Left forelimb (tissue), 1 donor: Measurements from ENCODE around the gene ACTL6A.
"Not testable (repeated sequence)": the region's sequence is repeated elsewhere in the genome, so short reads cannot be mapped to it uniquely, and the experiment has no call there.

Source experiments
- DNase-seq: peaks from one replicate; pipeline ENCODE4 v3.0.0-alpha.2; 2018; ENCODE audit warnings: low spot score

ACTL6A gene

DNA sequence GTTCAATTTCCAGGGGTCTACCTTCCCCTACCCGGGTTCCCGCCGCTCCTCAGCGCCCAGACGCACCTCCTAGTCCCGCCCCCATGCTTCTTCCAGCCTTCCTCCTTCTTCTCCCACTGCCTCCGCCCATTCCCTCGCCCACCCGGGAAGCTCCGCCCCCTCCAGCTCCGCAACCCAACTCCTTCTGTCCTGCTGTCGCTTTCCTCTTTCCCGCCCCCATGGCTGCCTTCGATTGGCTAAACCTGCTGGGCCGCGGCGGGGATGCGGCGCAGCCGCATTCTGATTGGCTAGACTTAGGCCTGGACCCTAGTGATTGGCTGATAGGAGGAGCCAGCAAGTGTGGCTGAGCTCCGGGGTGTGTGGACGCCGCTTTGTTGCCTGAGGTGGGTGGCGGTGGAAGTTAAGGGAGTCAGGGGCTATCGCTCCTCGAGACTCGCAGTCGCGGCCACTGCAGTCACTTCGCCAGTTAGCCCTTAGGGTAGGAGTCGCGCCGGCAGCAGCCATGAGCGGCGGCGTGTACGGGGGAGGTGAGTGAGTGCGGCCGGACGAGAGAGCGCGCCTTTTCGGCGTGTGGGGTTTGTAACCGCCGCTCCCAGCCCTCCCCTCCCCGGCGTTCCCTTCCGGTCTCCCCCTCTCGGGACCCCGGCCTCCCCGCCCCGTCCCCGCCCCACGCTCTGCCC lies at the start of gene ACTL6A:
TSS of gene ACTL6A (plus strand) at position 336 of the 680 bp plus-strand sequence. CDS start at position 503, 167 bp downstream.
- DNase-seq: peak; percentile 100

DNA sequence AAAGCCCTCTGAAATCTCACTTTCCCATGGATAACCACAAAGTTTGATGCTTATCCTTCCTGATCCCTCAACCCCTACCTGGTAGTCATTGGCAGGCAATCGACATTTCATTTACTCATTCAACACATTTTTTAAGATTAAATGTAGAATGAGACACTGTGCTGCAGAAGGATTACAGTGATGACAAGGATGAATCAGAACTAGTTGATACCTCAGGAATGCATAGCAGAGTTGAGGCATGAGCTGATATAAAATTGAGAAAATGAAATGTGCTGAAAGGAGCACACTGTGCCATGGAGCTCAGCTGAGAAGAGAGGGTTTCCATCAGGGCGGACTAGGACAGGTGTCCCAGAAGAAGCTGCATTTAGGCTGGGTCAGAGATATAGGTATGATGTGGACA lies 48.9 kb upstream of the ACTL6A start:
- DNase-seq: no peak

DNA sequence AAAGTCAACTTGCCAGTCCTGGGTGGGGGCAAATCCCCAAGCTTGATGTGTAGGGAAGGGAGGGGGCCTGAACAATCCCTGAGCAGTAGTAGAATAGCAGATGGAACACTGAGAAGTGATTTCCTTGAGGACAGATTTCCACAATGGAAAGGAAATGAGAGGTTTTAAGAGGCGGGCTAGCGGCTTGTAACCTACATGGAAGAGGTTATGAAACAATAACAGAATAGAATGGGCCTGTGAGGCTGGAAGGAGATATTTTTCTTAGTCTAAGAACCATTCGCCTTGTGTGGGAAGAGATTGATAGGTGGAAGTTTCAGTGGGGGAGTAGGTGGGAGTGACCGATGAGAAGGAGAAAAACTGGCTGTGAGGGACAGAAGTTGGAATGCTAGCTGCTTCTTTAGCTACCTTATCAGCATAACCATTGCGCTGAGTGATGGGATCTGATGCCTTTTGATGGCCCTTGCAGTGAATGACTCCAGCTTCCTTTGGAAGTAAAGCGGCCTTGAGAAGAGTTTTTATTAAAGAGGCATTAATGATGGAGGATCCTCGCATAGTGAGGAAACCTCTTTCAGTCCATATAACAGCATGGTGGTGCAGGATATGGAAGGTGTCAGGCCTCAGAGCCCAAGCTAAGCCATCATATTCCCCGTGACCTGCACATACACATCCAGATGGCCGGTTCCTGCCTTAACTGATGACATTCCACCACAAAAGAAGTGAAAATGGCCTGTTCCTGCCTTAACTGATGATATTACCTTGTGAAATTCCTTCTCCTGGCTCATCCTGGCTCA lies 46.1 kb upstream of the ACTL6A start:
- DNase-seq: not testable (repeated sequence)

DNA sequence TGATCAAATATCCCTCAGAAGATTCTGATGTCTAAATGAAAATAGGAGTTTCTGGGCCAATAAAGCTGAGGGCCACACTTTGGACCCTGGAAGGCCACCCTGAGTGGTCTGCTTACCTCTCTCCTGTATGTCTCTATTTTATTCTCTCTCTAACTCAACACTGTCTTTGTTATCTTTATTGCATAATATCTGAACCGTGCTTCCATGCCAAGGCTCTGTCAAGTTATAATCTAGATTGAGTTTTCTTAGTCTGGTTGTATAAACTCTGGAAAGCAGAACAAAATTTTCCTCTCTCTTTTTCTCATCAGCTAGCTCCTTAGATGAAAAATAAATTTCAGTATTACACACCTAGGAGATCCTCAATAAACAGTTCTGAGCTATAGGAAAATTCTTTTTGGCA lies 36.2 kb upstream of the ACTL6A start:
- no peak for DNase-seq

DNA sequence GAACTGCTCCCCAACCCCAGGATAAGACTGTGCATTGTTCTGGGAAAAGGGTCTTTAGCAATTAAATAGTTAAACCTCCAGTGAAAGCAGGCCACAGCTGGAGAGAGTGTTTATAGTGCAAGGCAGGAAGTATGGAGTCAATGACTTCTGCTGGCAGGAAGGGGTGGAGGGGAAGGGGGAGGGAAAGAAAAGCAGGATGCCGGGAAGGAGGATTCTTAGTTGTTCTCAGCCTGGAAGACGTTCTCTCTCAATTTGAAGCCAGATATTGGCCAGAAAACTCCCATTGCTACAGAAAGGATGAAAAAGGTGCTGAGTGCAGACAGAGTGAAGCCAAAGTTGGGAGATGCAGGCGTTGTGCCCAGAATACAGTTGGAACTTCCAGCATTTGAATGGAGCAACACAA lies 35.7 kb upstream of the ACTL6A start:
- DNase-seq: peak; percentile 83

DNA sequence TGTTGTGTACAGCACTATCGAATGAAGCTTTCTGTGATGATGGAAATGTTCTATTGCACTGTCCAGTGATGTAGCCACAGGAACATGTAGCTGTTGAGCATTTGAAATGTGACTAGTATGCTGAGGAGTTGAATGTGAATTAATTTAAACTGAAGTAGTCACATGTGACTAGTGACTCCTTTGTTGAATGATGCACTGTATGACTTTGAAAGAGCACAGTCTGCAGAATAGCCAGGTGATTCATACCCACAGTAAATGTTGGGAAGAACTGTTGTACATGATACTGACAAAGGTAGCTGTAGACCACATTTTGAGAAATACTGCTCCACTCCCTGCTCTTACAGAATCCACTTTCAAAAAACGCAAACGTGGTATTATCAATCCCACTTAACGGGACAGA lies 34.0 kb upstream of the ACTL6A start:
- DNase-seq: no peak

DNA sequence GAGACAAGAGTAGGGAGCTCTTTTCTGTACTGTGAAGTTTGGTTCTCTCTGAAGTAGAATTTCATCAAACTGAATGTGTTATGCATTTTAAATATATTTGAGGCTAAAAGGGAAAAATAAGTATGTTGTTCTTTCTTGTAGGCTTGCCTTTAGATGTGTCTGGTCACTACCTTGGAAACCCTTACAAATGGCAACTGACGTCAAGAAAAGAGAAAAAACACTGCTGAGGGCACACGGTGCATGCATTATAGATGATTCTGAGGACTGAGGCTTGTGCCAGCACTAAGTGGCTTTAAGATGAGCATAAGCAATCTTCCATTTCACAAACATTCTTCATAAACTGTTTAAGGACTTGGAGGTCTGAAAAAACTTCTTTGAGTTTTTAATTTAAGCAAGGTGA lies 31.1 kb upstream of the ACTL6A start:
- no peak for DNase-seq

DNA sequence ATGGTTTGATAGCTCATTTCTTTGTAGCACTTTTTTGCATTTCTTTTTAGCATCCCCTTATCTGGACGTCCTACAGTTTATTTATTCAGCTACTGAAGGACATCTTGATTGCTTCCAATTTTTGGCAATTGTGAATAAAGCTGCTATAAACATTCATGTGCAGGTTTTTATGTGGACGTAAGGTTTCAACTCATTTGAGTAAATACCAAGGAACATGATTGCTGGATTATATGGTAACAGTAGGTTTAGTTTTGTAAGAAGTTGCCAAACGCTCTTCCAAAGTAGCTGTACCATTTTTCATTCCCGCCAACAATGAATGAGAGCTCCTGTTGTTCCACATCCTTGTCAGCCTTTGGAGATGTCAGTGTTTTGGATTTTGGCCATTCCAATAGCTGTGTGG lies 29.5 kb upstream of the ACTL6A start:
- no peak for DNase-seq

DNA sequence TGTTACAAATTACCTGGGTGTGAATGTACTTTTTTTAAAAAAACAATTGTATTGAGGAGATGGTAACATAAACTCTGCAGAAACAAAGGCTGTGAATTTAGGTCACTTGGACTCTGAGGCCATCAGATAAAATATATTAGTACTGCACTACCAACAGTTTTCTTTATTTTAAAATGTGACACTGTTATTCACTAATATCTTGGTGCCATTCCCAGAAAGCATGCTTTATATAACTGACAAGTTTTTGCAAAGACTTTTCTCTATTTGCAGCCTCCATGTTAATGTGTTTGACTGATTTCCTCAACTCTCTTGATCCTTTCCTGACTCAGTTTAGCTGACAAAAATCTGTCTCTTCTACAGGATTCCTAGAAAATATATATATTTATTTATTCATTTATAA lies 26.5 kb upstream of the ACTL6A start:
- DNase-seq: no peak

DNA sequence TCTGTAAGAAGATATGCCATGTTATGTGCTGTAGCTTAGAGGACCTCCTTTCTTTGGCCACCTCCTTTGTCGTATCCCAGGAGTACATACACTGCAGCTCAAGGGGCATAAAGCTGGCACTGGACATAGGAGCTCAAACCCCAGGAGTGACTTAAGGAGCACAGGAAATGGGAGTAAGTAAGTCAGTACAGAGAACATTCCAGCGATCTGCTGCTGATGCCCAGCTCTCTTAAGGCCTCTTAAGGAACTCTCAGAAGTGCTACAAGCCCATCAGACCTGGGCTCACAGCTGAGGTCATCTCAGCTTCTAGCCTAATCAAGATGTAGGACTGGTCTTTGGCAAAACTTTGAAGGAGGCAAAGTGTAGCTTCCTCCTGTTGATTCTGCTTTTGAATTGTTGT lies 21.6 kb upstream of the ACTL6A start:
- DNase-seq: no peak

DNA sequence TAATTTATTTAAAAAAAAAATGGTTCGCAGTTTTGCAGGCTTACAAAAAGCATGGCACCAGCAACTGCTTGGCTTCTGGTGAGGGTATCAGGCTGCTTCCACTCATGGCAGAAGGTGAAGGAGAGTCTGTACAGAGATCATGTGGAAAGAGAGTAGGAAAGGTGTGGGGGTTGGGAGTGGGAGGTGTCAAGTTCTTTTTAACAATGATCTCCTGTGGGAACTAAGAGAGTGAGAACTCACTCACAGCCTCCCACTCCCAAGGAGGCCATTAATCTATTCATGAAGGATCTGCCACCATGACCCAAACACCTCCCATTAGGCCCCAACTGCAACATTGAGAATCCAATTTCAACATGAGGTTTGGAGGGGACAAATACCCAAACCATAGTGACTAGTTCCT lies 21.1 kb upstream of the ACTL6A start:
- DNase-seq: no peak

DNA sequence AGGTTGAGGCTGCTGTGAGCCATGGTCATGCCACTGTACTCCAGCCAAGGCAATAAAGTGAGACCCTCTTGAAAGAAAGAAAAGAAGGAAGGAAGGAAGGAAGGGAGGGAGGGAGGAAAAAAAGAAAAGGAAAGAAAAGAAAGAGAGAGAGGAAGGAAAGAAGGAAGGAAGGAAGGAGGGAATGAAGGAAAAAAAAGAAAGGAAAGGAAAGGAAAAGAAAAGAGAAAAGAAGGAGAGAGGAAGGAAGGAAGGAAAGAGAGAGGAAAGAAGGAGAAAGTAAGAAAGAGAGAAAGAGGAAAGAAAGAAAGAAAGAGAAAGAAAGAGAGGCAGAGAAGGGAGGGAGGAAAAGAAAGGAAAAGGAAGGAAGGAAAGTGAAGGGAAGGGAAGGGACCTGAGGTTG lies 20.4 kb upstream of the ACTL6A start:
- no peak for DNase-seq

DNA sequence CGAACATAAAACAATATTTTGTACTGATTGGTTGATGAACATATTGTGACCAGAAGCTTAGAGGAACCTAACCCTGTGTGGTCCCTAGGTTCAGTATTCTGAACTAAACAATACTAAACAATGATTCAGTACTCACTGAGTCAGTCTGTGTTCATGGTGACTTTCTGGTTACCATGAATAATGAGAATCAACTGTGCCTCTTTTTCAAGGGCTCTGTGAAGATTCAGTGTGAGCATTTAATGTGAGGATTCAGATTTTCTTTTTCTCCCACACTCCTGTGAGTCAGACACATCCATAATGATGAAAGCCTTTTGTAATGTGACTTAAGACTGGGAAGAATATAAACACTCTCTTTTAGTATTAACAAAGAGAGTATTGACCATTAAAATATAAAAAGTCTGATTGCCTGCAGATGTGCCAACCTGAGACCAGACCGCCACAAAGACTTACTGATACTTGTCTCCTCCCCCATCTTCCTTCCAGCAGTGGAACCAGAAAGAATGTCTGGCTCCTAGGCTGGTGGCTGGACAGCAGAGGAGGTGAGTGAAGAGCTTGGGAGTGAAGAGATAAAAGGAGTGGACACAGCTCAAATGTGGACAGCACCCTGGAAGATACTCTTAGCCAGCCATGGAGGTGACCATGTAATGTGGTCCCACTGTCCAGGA lies 17.6 kb upstream of the ACTL6A start:
- no peak for DNase-seq

DNA sequence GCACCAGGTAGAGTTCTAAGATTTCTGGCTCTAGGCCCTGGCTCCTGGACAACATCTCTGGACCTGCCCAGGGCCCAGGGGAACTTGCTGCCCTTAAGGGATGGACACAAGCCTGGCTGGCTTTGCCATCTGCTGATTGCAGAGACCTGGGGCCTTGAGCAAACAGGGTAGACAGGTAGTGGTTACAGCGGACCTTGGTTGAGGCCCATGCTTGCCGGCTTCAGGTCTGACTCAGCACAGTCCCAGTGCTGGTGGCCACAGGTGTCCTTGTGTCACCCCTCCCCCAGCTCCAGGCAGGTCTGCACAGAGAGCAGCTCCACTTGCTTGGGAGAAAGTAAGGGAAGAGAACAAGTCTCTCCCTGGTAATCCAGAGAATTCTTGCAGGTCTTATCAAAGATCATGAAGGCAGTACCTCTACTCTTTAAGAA lies 15.9 kb upstream of the ACTL6A start:
- DNase-seq: no peak

DNA sequence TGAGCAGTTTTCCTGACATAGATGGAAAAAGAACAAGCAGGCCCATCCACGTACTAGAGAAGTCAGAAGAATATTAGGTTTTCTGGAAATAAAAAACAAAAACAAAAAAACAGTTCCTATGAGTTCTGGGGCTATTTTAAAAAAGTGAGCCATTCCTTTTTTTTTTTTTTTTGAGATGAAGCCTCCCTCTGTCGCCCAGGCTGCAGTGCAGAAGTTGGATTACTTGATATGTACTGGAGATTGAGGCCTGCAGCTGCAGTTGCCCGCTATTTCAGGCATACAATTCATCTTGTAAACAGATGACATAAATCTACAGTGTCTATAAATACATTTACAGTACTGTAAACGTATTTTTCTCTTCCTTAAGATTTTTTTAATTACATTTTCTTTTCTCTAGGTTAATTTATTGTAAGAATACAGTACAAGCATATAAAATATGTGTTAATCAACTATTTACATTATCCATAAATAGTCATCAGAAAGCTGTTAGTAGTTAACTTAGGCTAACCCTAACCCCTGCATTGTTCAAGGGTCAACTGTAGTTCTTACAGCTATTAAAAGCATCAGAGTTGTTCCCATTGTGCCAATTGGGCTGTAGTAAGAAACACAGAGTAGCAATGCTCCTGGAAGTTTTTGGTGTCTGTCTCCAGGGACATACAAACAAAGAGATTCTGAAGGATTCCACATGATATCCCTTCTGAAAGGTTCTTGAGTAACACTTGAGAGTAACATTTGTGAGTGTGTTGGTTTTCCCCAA lies 11.2 kb upstream of the ACTL6A start:
- no peak for DNase-seq

DNA sequence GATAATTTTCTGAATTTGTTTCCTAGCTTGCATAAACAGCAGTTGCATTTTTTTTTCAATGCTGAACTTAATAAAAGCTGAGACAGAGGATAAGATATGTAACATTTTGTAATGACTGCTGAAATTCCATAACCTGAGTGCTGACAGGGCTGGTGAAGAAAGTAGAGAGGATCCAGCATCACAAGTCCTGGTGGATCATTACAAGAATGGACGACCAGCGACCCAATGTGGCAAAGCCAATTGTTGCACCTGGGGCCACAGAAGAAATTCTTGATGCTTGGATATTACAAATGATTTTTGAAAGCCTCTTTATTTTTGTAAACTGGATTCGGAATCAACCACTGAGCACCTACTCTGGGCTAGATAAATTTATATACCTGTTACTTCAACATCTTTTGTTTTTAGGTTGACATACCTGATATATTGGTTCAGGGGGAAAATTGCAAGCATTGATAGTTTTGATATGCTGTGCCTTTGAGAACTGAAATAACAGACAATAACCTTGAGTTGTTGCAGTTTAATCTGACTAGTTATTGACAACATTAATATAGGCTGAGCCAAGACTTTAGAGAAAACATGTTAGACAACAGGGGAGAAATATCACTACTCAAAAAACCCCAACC lies 3.9 kb upstream of the ACTL6A start:
- no peak for DNase-seq

DNA sequence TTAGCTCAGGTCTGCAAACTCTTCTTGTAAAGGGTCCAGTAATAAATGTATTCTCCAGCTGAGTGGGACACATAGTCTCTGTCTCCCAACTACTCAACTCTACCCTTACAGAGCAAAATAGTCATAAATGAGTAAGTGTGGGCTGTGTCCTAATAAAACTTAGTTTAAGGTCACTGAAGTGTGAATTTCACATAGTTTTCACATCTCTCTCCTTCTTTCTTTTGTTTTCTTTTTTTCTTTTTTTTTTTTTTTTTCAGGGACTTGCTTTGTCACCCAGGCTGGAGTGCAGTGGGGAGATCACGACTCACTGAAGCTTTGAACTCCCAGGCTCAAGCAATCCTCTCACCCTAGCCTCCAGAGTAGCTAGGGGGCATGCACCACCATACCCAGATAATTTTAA lies 1.9 kb upstream of the ACTL6A start:
- no peak for DNase-seq

DNA sequence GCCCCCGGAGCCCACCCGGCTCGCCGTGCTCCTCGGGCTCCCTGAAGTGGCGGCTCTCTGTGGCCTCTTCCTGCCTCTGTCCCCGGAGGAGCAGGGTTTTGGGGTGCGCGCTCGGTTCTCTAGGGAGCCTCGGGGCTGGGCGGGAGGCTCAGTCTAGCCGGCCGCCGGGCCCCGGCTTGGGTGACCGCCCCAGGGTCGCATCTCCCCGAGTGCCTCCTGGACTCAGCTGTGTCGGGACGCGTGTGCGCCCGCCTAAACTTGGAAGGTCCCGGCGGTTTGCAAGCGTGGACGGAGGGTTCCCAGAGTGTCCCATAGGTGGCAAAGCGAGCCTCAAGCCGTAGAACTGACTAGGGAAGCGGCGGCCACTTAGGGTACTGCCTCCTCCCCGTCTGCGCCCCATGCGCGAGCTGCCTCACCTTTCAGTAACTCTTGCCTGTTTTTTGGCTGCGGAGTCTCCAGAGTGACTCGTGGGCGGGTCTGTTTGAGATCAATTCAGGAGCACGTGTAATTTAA lies 601 bp downstream of the ACTL6A start:
- no peak for DNase-seq

DNA sequence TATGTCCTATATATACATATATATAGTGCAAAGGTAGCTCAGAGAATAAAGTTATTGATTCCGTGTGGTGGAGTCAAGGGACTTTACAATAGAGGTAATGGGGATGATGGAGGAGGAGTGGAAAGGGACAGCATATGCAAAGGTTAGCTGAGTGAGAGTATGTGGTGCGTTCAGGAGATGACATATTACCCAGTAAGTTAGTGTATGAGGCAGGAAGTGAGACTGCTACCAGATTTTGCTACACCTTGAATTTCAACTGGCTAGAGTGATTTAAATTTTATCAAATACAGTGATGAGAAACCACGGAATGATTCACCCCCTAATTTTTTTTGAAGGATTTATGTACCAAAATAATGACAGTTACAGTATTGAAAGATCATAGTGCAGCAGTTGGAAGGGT lies 2.8 kb downstream of the ACTL6A start:
- no peak for DNase-seq

DNA sequence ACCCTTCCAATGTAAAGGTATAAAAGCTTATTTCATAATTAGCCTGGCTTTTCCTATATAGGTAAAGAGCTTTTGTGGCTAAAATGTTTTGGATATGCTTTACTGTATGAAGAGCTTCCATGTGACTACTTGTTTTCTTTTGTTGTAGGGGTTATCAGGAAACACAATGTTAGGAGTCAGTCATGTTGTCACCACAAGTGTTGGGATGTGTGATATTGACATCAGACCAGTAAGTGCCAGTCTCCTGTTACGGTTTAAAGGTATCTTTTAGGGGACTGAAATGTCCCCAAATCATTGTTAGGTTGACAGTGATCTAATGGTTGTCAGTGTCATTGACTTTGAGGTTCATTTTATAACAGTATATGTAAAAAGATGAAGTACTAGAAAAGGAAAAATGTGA lies 18.3 kb downstream of the ACTL6A start:
- DNase-seq: no peak

DNA sequence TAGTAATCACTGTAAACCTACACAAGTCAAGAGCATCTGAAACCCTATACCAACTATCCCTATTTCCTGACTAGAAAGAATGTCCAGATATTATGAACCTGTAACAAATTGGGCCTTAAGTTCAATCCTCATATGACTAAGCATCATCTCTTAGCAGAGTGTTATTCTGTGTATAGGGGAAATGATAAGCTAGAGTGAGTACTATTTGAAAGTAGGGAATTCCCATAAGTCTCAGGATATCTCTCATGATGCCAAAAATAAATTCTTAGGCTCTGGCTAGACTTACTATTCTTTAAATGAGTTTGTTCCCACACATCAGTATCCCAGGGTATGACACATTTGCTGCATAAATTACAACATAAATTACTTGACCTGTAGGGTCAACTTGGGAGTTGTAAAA lies 26.4 kb downstream of the ACTL6A start:
- no peak for DNase-seq

DNA sequence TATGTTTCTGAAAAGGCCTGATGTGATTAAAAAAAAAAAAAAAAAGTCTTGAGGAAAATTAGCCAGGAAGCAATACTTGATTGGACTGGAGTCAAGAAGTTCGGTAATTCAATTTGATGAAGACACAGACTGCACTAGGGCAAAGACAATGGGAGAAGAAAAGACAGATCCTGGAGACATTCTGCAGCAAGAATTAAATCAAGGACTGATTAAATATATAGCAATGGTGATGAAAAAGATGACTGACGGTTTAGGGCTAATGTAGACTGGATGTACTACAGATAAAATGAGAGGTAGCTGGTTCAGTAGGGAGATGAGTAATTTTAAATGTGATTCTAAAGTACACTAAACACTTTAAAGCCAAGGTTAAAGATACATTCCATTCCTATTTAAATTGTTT lies 27.9 kb downstream of the ACTL6A start:
- DNase-seq: no peak
